HCT116 (cell line): ENCODE data around the gene DGKB. TPM values are rescaled to one million over a fixed set of nuclear protein-coding genes. Genes with fewer than 3 reads are reported as not detected.

Experiments
- ATAC-seq: fragments of 200-7000 bp; cut with Tn5 transposase; 2 replicates; pipeline ENCODE4 v1.9.1; 2020; ENCODE audit warnings: mild to moderate bottlenecking, moderate library complexity
- BruUV-seq: library from RNA; stranded (reverse); fragments of 400-500 nt; replicated peaks from 2 replicates; lab custom pipeline; 2021; lab: Mats Ljungman, UMichigan
- CTCF ChIA-PET: fragments of 300-600 bp; sonication (Branson Sonifier 250); formaldehyde crosslinking; loops from one replicate; lab custom pipeline; 2021; ENCODE audit warnings: antibody characterized with exemption; lab: Charles Lee
- POLR2A ChIA-PET: fragments of 300-600, 350-600 bp; sonication (Branson Sonifier 250); formaldehyde crosslinking; loops from one replicate; lab custom pipeline; 2021; ENCODE audit warnings: antibody characterized with exemption; lab: Charles Lee
- RAD21 ChIA-PET, 2 experiments: fragments of 300-600 bp; sonication (Branson Sonifier 250); formaldehyde crosslinking; loops; one replicate each; lab custom pipeline; 2023; ENCODE audit warnings: low total read pairs in 2 of 2; ENCODE audit not compliant: uncharacterized antibody in 2 of 2, unreplicated experiment in 2 of 2, low non-redundant PET in 1 of 2; lab: Charles Lee
- DNase-seq: peaks from one replicate; pipeline ENCODE4 v3.0.0-alpha.2; 2010; ENCODE audit warnings: low read depth, low spot score
- H2AFZ ChIP-seq: fragments of 200-600 bp; shearing (Covaris generic), sonication (generic); 2 replicates; pipeline ENCODE4 v1.6.1; 2017; ENCODE audit warnings: low read depth, mixed run types, mixed read lengths, antibody characterized with exemption, low read length; ENCODE audit not compliant: poor library complexity, severe bottlenecking
- H3K27ac ChIP-seq: 2 replicates; pipeline ENCODE4 v1.5.1; 2012; ENCODE audit warnings: low read depth, low read length
- H3K27me3 ChIP-seq: fragments of 200-600 bp; sonication (generic); 2 replicates; pipeline ENCODE4 v1.6.1; 2016; ENCODE audit warnings: mixed run types, low read length, mixed read lengths; ENCODE audit not compliant: insufficient read depth
- H3K36me3 ChIP-seq, 2 experiments: fragments of 200-500 bp in 1 of 2; fragments of 200-600 bp in 1 of 2; sonication (Bioruptor generic) in 1 of 2; sonication (generic) in 1 of 2; 2 replicates each; pipeline versions ENCODE4 v1.5.1 to v1.6.1; 2014 to 2016; ENCODE audit warnings: low read length in 2 of 2, inconsistent platforms in 1 of 2, mixed read lengths in 1 of 2, mixed run types in 1 of 2; ENCODE audit not compliant: insufficient read depth in 2 of 2, control insufficient read depth in 1 of 2
- H3K4me1 ChIP-seq, 2 experiments: fragments of 200-600 bp in 1 of 2; sonication (generic) in 1 of 2; 2 replicates each; pipeline versions ENCODE4 v1.5.1 to v1.6.1; 2012 to 2017; ENCODE audit warnings: low read length in 2 of 2, inconsistent platforms in 1 of 2, mild to moderate bottlenecking in 1 of 2, mixed read lengths in 1 of 2, mixed run types in 1 of 2, moderate library complexity in 1 of 2; ENCODE audit not compliant: insufficient read depth in 2 of 2, control insufficient read depth in 1 of 2
- H3K4me2 ChIP-seq: fragments of 200-600 bp; sonication (generic); 2 replicates; pipeline ENCODE4 v1.6.1; 2017; ENCODE audit warnings: mixed run types, low read length, mixed read lengths
- H3K4me3 ChIP-seq, 2 experiments: fragments of 200-600 bp in 1 of 2; sonication (generic) in 1 of 2; replicated peaks in 1 of 2; 2 replicates each; pipeline ENCODE4 v1.5.1; 2011 to 2016; ENCODE audit warnings: low read length in 2 of 2, control low read depth in 1 of 2, low read depth in 1 of 2, mild to moderate bottlenecking in 1 of 2, mixed read lengths in 1 of 2, mixed run types in 1 of 2
- H3K79me2 ChIP-seq: fragments of 200-600 bp; sonication (generic); 2 replicates; pipeline ENCODE4 v1.6.1; 2017; ENCODE audit warnings: mild to moderate bottlenecking, mixed run types, low read length, moderate library complexity, mixed read lengths; ENCODE audit not compliant: insufficient read depth
- H3K9ac ChIP-seq: fragments of 200-600 bp; sonication (generic); 2 replicates; pipeline ENCODE4 v1.6.1; 2016; ENCODE audit warnings: low read length, mixed read lengths
- H3K9me2 ChIP-seq: fragments of 200-600 bp; sonication (generic), shearing (Covaris generic); 2 replicates; pipeline ENCODE4 v1.6.1; 2017; ENCODE audit warnings: mixed run types, mild to moderate bottlenecking, moderate library complexity; ENCODE audit not compliant: insufficient read depth
- H3K9me3 ChIP-seq, 2 experiments: fragments of 200-500 bp in 1 of 2; fragments of 200-600 bp in 1 of 2; sonication (Bioruptor generic) in 1 of 2; sonication (generic) in 1 of 2; 2 replicates each; pipeline ENCODE4 v1.6.1; 2014 to 2017; ENCODE audit warnings: low read length in 2 of 2, mixed read lengths in 2 of 2, inconsistent platforms in 1 of 2, low read depth in 1 of 2, mild to moderate bottlenecking in 1 of 2, mixed run types in 1 of 2, moderate library complexity in 1 of 2; ENCODE audit not compliant: control insufficient read depth in 1 of 2, insufficient read depth in 1 of 2
- H4K20me1 ChIP-seq: fragments of 200-600 bp; sonication (generic), shearing (Covaris generic); 2 replicates; pipeline ENCODE4 v1.6.1; 2017; ENCODE audit warnings: mixed run types, mild to moderate bottlenecking, moderate library complexity; ENCODE audit not compliant: insufficient read depth
- ATF3 ChIP-seq: IDR thresholded peaks from 2 replicates; pipeline ENCODE4 v1.6.1; 2012
- CBX3 ChIP-seq: IDR thresholded peaks from 2 replicates; pipeline ENCODE4 v1.6.1; 2012; ENCODE audit warnings: low read depth
- CTCF ChIP-seq, 3 experiments: fragments of 200-600 bp in 1 of 3; sonication (generic) in 1 of 3; IDR thresholded peaks in 2 of 3; conservative IDR thresholded peaks in 1 of 3; 2 replicates each; pipeline ENCODE4 v1.5.1; 2012 to 2017; ENCODE audit warnings: low read depth in 2 of 3, low read length in 2 of 3, antibody characterized with exemption in 1 of 3, borderline replicate concordance in 1 of 3, control low read depth in 1 of 3, mild to moderate bottlenecking in 1 of 3, mixed read lengths in 1 of 3, mixed run types in 1 of 3, moderate library complexity in 1 of 3; ENCODE audit not compliant: insufficient read depth in 1 of 3
- EZH2 ChIP-seq: fragments of 200-600 bp; sonication (generic); IDR thresholded peaks from 2 replicates; pipeline ENCODE4 v1.6.1; 2017; ENCODE audit warnings: antibody characterized with exemption, mixed run types
- EZH2phosphoT487 ChIP-seq: fragments of 200-600 bp; IDR thresholded peaks from 2 replicates; pipeline ENCODE4 v1.6.1; 2018; ENCODE audit warnings: antibody characterized with exemption, borderline replicate concordance
- JUND ChIP-seq: IDR thresholded peaks from 2 replicates; pipeline ENCODE4 v1.6.1; 2012
- MAX ChIP-seq: IDR thresholded peaks from 2 replicates; pipeline ENCODE4 v1.6.1; 2012
- POLR2A ChIP-seq: IDR thresholded peaks from 2 replicates; pipeline ENCODE4 v1.7.0; 2011; ENCODE audit warnings: borderline replicate concordance; ENCODE audit not compliant: insufficient read depth, insufficient read length; ENCODE audit errors: extremely low read depth
- POLR2AphosphoS5 ChIP-seq: IDR thresholded peaks from 2 replicates; pipeline ENCODE4 v1.6.1; 2011; ENCODE audit warnings: mild to moderate bottlenecking, low read depth, low read length, moderate library complexity
- RAD21 ChIP-seq: IDR thresholded peaks from 2 replicates; pipeline ENCODE4 v1.6.1; 2012; ENCODE audit warnings: low read depth, mild to moderate bottlenecking
- SP1 ChIP-seq: IDR thresholded peaks from 2 replicates; pipeline ENCODE4 v1.6.1; 2012; ENCODE audit warnings: low read depth
- YY1 ChIP-seq: IDR thresholded peaks from 2 replicates; pipeline ENCODE4 v1.6.1; 2011; ENCODE audit warnings: low read length, low read depth, moderate library complexity, mild to moderate bottlenecking; ENCODE audit not compliant: insufficient replicate concordance; ENCODE audit errors: extremely low read depth
- ZFX ChIP-seq: fragments of 450-650 bp; IDR thresholded peaks from 2 replicates; pipeline ENCODE4 v1.6.1; 2017
- ZNF274 ChIP-seq: fragments of 200-500 bp; sonication (Bioruptor generic); IDR thresholded peaks from 2 replicates; pipeline ENCODE4 v1.6.1; 2014; ENCODE audit warnings: mild to moderate bottlenecking, low read depth, low read length, inconsistent platforms
- intact Hi-C: fragments of 100-400 bp; cut with micrococcal nuclease; formaldehyde crosslinking; loops from 2 replicates; pipeline ENCODE4 v1.10.0; 2022
- total RNA-seq: library from RNA; stranded (reverse); gene quantifications from one replicate; pipeline ENCODE4 v1.2.1, GENCODE V29; 2021; ENCODE audit not compliant: unreplicated experiment
- TF ChIP-seq, protein P1 (sequence below): IDR thresholded peaks from 2 replicates; pipeline ENCODE4 v1.6.1; 2012; ENCODE audit warnings: low read depth
- TF ChIP-seq, protein P2 (sequence below): IDR thresholded peaks from 2 replicates; pipeline ENCODE4 v1.6.1; 2011; ENCODE audit warnings: mild to moderate bottlenecking, low read length, moderate library complexity; ENCODE audit not compliant: insufficient replicate concordance; ENCODE audit errors: extremely low read depth

The DGKB gene
- total RNA-seq, 1 experiment from 2014 or later = 0.05 TPM

DNA sequence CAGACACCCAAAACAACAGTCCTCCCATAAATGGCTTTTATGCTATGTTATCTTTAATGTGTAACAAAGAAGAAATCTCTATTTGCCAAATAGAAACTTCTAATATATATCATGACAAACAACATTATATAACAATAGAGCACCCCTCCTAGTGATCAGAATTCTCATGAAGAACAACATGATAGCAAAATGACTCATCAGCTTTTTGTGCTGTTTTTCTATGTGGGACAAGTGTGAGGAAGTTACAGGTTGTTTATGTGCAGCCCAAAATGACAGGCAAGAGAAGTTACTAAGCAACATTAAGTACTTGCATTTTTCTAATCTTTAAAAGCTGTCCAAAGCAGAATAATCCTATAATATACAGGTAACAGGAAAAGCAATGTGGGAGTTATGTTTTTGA, 7.7 kb downstream of the DGKB start:
- intact Hi-C loops = no loop called here
- no TSS peak for BruUV-seq
- CTCF ChIA-PET = no interaction called here

More for the DNA sequence above, 7.7 kb downstream of the DGKB start:
- no peaks in the 10 kb centered on the region for H3K79me2 ChIP-seq
- no peaks in the 10 kb centered on the region; a peak in 1 of 4 replicates for H3K4me1 ChIP-seq
- DNase-seq = no peak
- H3K27me3 ChIP-seq = no peaks in the 10 kb centered on the region
- H3K9ac ChIP-seq = no peak overlapping the region
- no peak overlapping the region for H2AFZ ChIP-seq
- H3K36me3 ChIP-seq = no peaks in the 10 kb centered on the region
- H3K4me2 ChIP-seq = no peak overlapping the region
- no peaks in the 10 kb centered on the region for H4K20me1 ChIP-seq
- ChIA-PET POLR2A (no interaction called here), RAD21 (no interaction called here)
- H3K9me3 ChIP-seq = no peaks in the 10 kb centered on the region
- no peak overlapping the region for H3K27ac ChIP-seq
- no peak overlapping the region for H3K4me3 ChIP-seq
- no peak for ATAC-seq
- TF ChIP-seq EZH2 = no peak
- TF ChIP-seq EZH2phosphoT487 = no peak
- no peak for TF ChIP-seq POLR2A
- TF ChIP-seq CBX3 = no peak
- no peak for TF ChIP-seq JUND
- TF ChIP-seq, protein P1, sequence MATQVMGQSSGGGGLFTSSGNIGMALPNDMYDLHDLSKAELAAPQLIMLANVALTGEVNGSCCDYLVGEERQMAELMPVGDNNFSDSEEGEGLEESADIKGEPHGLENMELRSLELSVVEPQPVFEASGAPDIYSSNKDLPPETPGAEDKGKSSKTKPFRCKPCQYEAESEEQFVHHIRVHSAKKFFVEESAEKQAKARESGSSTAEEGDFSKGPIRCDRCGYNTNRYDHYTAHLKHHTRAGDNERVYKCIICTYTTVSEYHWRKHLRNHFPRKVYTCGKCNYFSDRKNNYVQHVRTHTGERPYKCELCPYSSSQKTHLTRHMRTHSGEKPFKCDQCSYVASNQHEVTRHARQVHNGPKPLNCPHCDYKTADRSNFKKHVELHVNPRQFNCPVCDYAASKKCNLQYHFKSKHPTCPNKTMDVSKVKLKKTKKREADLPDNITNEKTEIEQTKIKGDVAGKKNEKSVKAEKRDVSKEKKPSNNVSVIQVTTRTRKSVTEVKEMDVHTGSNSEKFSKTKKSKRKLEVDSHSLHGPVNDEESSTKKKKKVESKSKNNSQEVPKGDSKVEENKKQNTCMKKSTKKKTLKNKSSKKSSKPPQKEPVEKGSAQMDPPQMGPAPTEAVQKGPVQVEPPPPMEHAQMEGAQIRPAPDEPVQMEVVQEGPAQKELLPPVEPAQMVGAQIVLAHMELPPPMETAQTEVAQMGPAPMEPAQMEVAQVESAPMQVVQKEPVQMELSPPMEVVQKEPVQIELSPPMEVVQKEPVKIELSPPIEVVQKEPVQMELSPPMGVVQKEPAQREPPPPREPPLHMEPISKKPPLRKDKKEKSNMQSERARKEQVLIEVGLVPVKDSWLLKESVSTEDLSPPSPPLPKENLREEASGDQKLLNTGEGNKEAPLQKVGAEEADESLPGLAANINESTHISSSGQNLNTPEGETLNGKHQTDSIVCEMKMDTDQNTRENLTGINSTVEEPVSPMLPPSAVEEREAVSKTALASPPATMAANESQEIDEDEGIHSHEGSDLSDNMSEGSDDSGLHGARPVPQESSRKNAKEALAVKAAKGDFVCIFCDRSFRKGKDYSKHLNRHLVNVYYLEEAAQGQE = no peak
- no peak for TF ChIP-seq ATF3
- TF ChIP-seq SP1 = no peak
- no peak for TF ChIP-seq MAX
- TF ChIP-seq YY1 = no peak
- TF ChIP-seq ZFX = no peak
- TF ChIP-seq, protein P2, sequence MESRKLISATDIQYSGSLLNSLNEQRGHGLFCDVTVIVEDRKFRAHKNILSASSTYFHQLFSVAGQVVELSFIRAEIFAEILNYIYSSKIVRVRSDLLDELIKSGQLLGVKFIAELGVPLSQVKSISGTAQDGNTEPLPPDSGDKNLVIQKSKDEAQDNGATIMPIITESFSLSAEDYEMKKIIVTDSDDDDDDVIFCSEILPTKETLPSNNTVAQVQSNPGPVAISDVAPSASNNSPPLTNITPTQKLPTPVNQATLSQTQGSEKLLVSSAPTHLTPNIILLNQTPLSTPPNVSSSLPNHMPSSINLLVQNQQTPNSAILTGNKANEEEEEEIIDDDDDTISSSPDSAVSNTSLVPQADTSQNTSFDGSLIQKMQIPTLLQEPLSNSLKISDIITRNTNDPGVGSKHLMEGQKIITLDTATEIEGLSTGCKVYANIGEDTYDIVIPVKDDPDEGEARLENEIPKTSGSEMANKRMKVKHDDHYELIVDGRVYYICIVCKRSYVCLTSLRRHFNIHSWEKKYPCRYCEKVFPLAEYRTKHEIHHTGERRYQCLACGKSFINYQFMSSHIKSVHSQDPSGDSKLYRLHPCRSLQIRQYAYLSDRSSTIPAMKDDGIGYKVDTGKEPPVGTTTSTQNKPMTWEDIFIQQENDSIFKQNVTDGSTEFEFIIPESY = no peak
- no peak for TF ChIP-seq RAD21
- no peak for TF ChIP-seq ZNF274
- TF ChIP-seq CTCF (IDR thresholded peaks at IDR 0.05 in 2 of 3, conservative IDR thresholded peaks at IDR 0.05 in 1 of 3; ENCODE audit: borderline replicate concordance in 1 of 3, insufficient read depth in 1 of 3, low read depth in 2 of 3, low read length in 2 of 3) = no peak
- no peak for TF ChIP-seq POLR2AphosphoS5
- no peaks in the 10 kb centered on the region for H3K9me2 ChIP-seq
